H1 (cell line): ENCODE measurements around the gene SEC14L5. TPM values are rescaled to one million over a fixed set of nuclear protein-coding genes. Genes with fewer than 3 reads are reported as not detected.
A peak's percentile ranks its signal among the peaks of the same experiment; 100 is the strongest.

ENCODE experiments used
- CTCF ChIA-PET: fragments of 300-600 bp; sonication (Branson Sonifier 250); formaldehyde crosslinking; loops from one replicate; lab custom pipeline; 2021; ENCODE audit not compliant: partially characterized antibody; lab: Charles Lee
- POLR2A ChIA-PET: fragments of 300-600 bp; sonication (Branson Sonifier 250); formaldehyde crosslinking; loops from one replicate; lab custom pipeline; 2021; ENCODE audit warnings: inconsistent platforms; ENCODE audit not compliant: partially characterized antibody; lab: Charles Lee
- DNase-seq, 2 experiments: peaks; one replicate each; pipeline versions ENCODE4 v3.0.0 to v3.0.0-alpha.2; 2010 to 2022; ENCODE audit warnings: low spot score in 2 of 2, low read depth in 1 of 2, mixed read lengths in 1 of 2
- FAIRE-seq: peaks from 2 replicates; lab custom pipeline; 2011; peaks lifted over from hg19 to GRCh38; lab: Jason Lieb, UNC
- H2AFZ ChIP-seq: 2 replicates; pipeline ENCODE4 v1.8.1; 2012; ENCODE audit warnings: low read length, inconsistent platforms
- H2AK5ac ChIP-seq: 2 replicates; pipeline ENCODE4 v1.6.1; 2013; ENCODE audit warnings: low read depth, low read length
- H2BK120ac ChIP-seq: replicated peaks from 2 replicates; pipeline ENCODE3; 2013; ENCODE audit warnings: low read depth, low read length, inconsistent platforms
- H2BK12ac ChIP-seq: 2 replicates; pipeline ENCODE4 v1.6.1; 2013; ENCODE audit warnings: low read depth, low read length
- H2BK15ac ChIP-seq: 2 replicates; pipeline ENCODE4 v1.6.1; 2013; ENCODE audit warnings: low read length
- H2BK20ac ChIP-seq: 2 replicates; pipeline ENCODE4 v1.6.1; 2013; ENCODE audit warnings: low read length
- H2BK5ac ChIP-seq: 2 replicates; pipeline ENCODE4 v1.6.1; 2013; ENCODE audit warnings: low read depth, low read length
- H3K14ac ChIP-seq: 2 replicates; pipeline ENCODE4 v1.6.1; 2013; ENCODE audit warnings: inconsistent platforms; ENCODE audit not compliant: insufficient read length
- H3K18ac ChIP-seq: 2 replicates; pipeline ENCODE4 v1.6.1; 2013; ENCODE audit warnings: low read length; ENCODE audit errors: extremely low read depth
- H3K23ac ChIP-seq: 2 replicates; pipeline ENCODE4 v1.6.1; 2013; ENCODE audit warnings: inconsistent platforms; ENCODE audit not compliant: insufficient read length
- H3K23me2 ChIP-seq: 2 replicates; pipeline ENCODE4 v1.6.1; 2013; ENCODE audit warnings: low read depth, low read length
- H3K27ac ChIP-seq: 2 replicates; pipeline ENCODE4 v1.6.1; 2011; ENCODE audit warnings: low read depth, low read length, inconsistent platforms
- H3K27me3 ChIP-seq, 4 experiments: replicated peaks in 1 of 4; 1 replicate in 1 of 4; 2 replicates in 3 of 4; pipeline versions ENCODE4 v1.6.1 to v1.8.1; 2011 to 2013; ENCODE audit warnings: low read length in 3 of 4, mild to moderate bottlenecking in 3 of 4, inconsistent platforms in 2 of 4, mixed read lengths in 2 of 4, moderate library complexity in 1 of 4; ENCODE audit not compliant: control insufficient read depth in 3 of 4, insufficient read depth in 3 of 4; ENCODE audit errors: extremely low read depth in 1 of 4
- H3K36me3 ChIP-seq, 4 experiments: 2 replicates each; pipeline versions ENCODE4 v1.6.1 to v1.8.1; 2011 to 2013; ENCODE audit warnings: mild to moderate bottlenecking in 4 of 4, low read length in 3 of 4, moderate library complexity in 2 of 4, control low read depth in 1 of 4, inconsistent platforms in 1 of 4; ENCODE audit not compliant: insufficient read depth in 4 of 4, control insufficient read depth in 2 of 4
- H3K4ac ChIP-seq: replicated peaks from 2 replicates; pipeline ENCODE3; 2013; ENCODE audit warnings: low read length, low read depth, mixed read lengths, inconsistent platforms; ENCODE audit not compliant: insufficient read length
- H3K4me1 ChIP-seq, 4 experiments: replicated peaks in 1 of 4; 1 replicate in 1 of 4; 2 replicates in 3 of 4; pipeline versions ENCODE4 v1.6.1 to v1.8.1; 2011 to 2013; ENCODE audit warnings: low read length in 3 of 4, inconsistent platforms in 2 of 4, mixed read lengths in 1 of 4; ENCODE audit not compliant: insufficient read depth in 4 of 4, control insufficient read depth in 3 of 4
- H3K4me2 ChIP-seq, 2 experiments: 2 replicates each; pipeline versions ENCODE4 v1.6.1 to v1.8.1; 2011 to 2013; ENCODE audit warnings: low read depth in 2 of 2, low read length in 2 of 2, control low read depth in 1 of 2, inconsistent platforms in 1 of 2, mild to moderate bottlenecking in 1 of 2; ENCODE audit not compliant: insufficient read depth in 1 of 2
- H3K4me3 ChIP-seq, 4 experiments: fragments of 200-600, 300-600 bp in 1 of 4; sonication (generic), shearing (Covaris generic), sonication (Bioruptor Twin) in 1 of 4; 2 replicates each; pipeline versions ENCODE4 v1.5.1 to v1.8.1; 2011 to 2016; ENCODE audit warnings: low read length in 4 of 4, low read depth in 3 of 4, control low read depth in 2 of 4, inconsistent platforms in 2 of 4, mild to moderate bottlenecking in 2 of 4, mixed read lengths in 1 of 4, moderate library complexity in 1 of 4; ENCODE audit not compliant: insufficient read depth in 2 of 4; ENCODE audit errors: extremely low read depth in 1 of 4
- H3K56ac ChIP-seq: replicated peaks from 2 replicates; pipeline ENCODE3; 2013; ENCODE audit warnings: low read depth, mild to moderate bottlenecking, mixed read lengths, low read length, inconsistent platforms; ENCODE audit not compliant: insufficient read length
- H3K79me1 ChIP-seq: 2 replicates; pipeline ENCODE4 v1.6.1; 2013; ENCODE audit warnings: low read depth, low read length, control low read depth
- H3K79me2 ChIP-seq, 2 experiments: 2 replicates each; pipeline versions ENCODE4 v1.6.1 to v1.8.1; 2012 to 2013; ENCODE audit warnings: low read length in 2 of 2, mild to moderate bottlenecking in 2 of 2, inconsistent platforms in 1 of 2; ENCODE audit not compliant: insufficient read depth in 2 of 2, control insufficient read depth in 1 of 2
- H3K9ac ChIP-seq, 4 experiments: replicated peaks in 1 of 4; 1 replicate in 1 of 4; 2 replicates in 3 of 4; pipeline versions ENCODE4 v1.6.1 to v1.8.1; 2011 to 2013; ENCODE audit warnings: low read depth in 3 of 4, low read length in 3 of 4, control low read depth in 2 of 4, mild to moderate bottlenecking in 2 of 4, moderate library complexity in 2 of 4, inconsistent platforms in 1 of 4; ENCODE audit errors: extremely low read depth in 1 of 4
- H3K9me3 ChIP-seq, 2 experiments: 2 replicates each; pipeline versions ENCODE4 v1.6.1 to v1.8.1; 2012 to 2013; ENCODE audit warnings: mild to moderate bottlenecking in 2 of 2, moderate library complexity in 2 of 2, control low read depth in 1 of 2, inconsistent platforms in 1 of 2, low read depth in 1 of 2, low read length in 1 of 2, mixed read lengths in 1 of 2; ENCODE audit not compliant: insufficient read depth in 2 of 2
- H4K20me1 ChIP-seq, 2 experiments: replicated peaks in 1 of 2; 2 replicates each; pipeline versions ENCODE3 to v1.8.1; 2011 to 2013; ENCODE audit warnings: inconsistent platforms in 2 of 2, low read length in 2 of 2, mild to moderate bottlenecking in 1 of 2; ENCODE audit not compliant: insufficient read depth in 2 of 2, control insufficient read depth in 1 of 2
- H4K5ac ChIP-seq: 2 replicates; pipeline ENCODE4 v1.6.1; 2013; ENCODE audit warnings: low read length, low read depth, mixed read lengths, inconsistent platforms; ENCODE audit not compliant: insufficient read length
- H4K8ac ChIP-seq: 2 replicates; pipeline ENCODE4 v1.8.0; 2013; ENCODE audit warnings: mild to moderate bottlenecking, moderate library complexity, low read length, inconsistent platforms; ENCODE audit not compliant: insufficient read depth; ENCODE audit errors: extremely low read depth
- H4K91ac ChIP-seq: replicated peaks from 2 replicates; pipeline ENCODE3; 2013; ENCODE audit warnings: low read length, mixed read lengths, inconsistent platforms; ENCODE audit not compliant: insufficient read length
- CBX5 ChIP-seq: fragments of 300-800, 300-1000 bp; sonication (generic); IDR thresholded peaks from 2 replicates; pipeline ENCODE4 v1.7.1; 2016; ENCODE audit warnings: antibody characterized with exemption, low read length, low read depth
- CEBPB ChIP-seq: IDR thresholded peaks from 2 replicates; pipeline ENCODE4 v1.6.1; 2012; ENCODE audit warnings: low read depth, low read length
- GABPA ChIP-seq: IDR thresholded peaks from 2 replicates; pipeline ENCODE4 v1.6.1; 2011; ENCODE audit warnings: mild to moderate bottlenecking, low read length, moderate library complexity, borderline replicate concordance; ENCODE audit not compliant: insufficient read depth
- KDM4A ChIP-seq: IDR thresholded peaks from one replicate; pipeline ENCODE4 v1.7.1; 2012; ENCODE audit warnings: low read depth, mild to moderate bottlenecking, moderate library complexity, low read length, inconsistent platforms; ENCODE audit not compliant: severe bottlenecking
- MAFK ChIP-seq: IDR thresholded peaks from 2 replicates; pipeline ENCODE4 v1.6.1; 2012; ENCODE audit warnings: low read depth, mild to moderate bottlenecking, improper control_type of control experiment, low read length
- NANOG ChIP-seq: IDR thresholded peaks from 2 replicates; pipeline ENCODE4 v1.6.1; 2011; ENCODE audit warnings: low read length, low read depth, mild to moderate bottlenecking, inconsistent platforms; ENCODE audit not compliant: insufficient read depth, poor library complexity, severe bottlenecking
- NRF1 ChIP-seq: IDR thresholded peaks from 2 replicates; pipeline ENCODE4 v1.6.1; 2011; ENCODE audit warnings: mild to moderate bottlenecking, low read depth, low read length, improper control_type of control experiment
- RNF2 ChIP-seq: fragments of 200-900, 300-1000 bp; sonication (generic); IDR thresholded peaks from 2 replicates; pipeline ENCODE4 v1.7.1; 2016; ENCODE audit warnings: borderline replicate concordance, low read depth, mild to moderate bottlenecking, antibody characterized with exemption, low read length; ENCODE audit not compliant: poor library complexity, severe bottlenecking; ENCODE audit errors: missing control alignments
- SIN3A ChIP-seq, 2 experiments: IDR thresholded peaks in 1 of 2; conservative IDR thresholded peaks in 1 of 2; 2 replicates each; pipeline ENCODE4 v1.6.1; 2011 to 2012; ENCODE audit warnings: low read length in 2 of 2, improper control_type of control experiment in 1 of 2, low read depth in 1 of 2, mild to moderate bottlenecking in 1 of 2
- SP2 ChIP-seq: IDR thresholded peaks from 2 replicates; pipeline ENCODE4 v1.6.1; 2012; ENCODE audit warnings: mild to moderate bottlenecking, low read length, inconsistent platforms
- SP4 ChIP-seq: IDR thresholded peaks from 2 replicates; pipeline ENCODE4 v1.6.1; 2012; ENCODE audit warnings: low read length, inconsistent platforms
- SRF ChIP-seq: IDR thresholded peaks from 2 replicates; pipeline ENCODE4 v1.6.1; 2011; ENCODE audit warnings: mild to moderate bottlenecking, low read depth, low read length, moderate library complexity
- TBP ChIP-seq: IDR thresholded peaks from 2 replicates; pipeline ENCODE4 v1.6.1; 2011; ENCODE audit warnings: low read depth, low read length, improper control_type of control experiment
- WGBS, 2 experiments: shearing (Covaris generic) in 1 of 2; methylation state at CpG; one replicate each; pipeline versions ENCODE4 v1.1.6 to v1.1.7; 2013 to 2015; ENCODE audit warnings: low lambda C conversion rate in 2 of 2, mixed read lengths in 2 of 2, inconsistent platforms in 1 of 2, low coverage in 1 of 2, missing lambda C conversion rate in 1 of 2; ENCODE audit not compliant: insufficient replicate concordance in 2 of 2, insufficient coverage in 1 of 2, insufficient read length in 1 of 2; ENCODE audit errors: extremely low coverage in 1 of 2, missing lambda C conversion rate in 1 of 2; 5-methylcytosine and 5-hydroxymethylcytosine counted together
- polyA plus RNA-seq, 7 experiments: library from polyadenylated mRNA; depleted of rRNA in 3 of 7; stranded (reverse) in 5 of 7; unstranded in 2 of 7; fragments of >200 nt in 5 of 7; fragments of 200-250 nt in 2 of 7; gene quantifications; 1 replicate in 5 of 7; 2 replicates in 1 of 7; 4 replicates in 1 of 7; pipeline versions ENCODE4 v1.2.1 to v1.2.3, GENCODE V29; 2011 to 2013; ENCODE audit warnings: missing spikeins in 2 of 7, mixed read lengths in 2 of 7
- total RNA-seq: library from RNA; stranded (reverse); fragmentation: NEBNext Ultra II Directional; extraction: Animal tissue kit (Norgen Biotek cat#: 25700); gene quantifications from 2 replicates; pipeline ENCODE4 v1.2.1, GENCODE V29; 2021
- TF ChIP-seq, protein P1 (sequence below): IDR thresholded peaks from 2 replicates; pipeline ENCODE4 v1.6.1; 2012; ENCODE audit warnings: inconsistent platforms

The SEC14L5 gene
- total and polyA plus RNA-seq, 2 of the 8 experiments (the other 6 are each of a cell fraction or from before 2014, with no cell fraction given), result 1.9 to 3.0 TPM

DNA sequence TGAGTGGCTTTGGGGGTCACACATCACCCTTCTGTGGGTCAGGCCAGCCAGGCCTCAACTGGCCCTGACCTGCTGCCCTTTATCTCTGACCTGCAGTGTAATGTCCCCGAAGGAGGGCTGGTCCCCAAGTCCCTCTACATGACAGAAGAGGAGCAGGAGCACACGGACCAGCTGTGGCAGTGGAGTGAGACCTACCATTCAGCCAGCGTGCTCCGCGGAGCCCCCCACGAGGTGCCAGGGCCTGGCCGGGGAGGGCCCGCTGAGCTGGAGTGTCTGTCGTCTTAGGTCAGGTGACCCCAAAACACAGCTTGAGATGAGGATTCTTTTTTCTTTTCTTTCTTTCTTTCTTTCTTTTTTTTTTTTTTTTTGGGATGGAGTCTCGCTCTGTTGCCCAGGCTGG, 49.1 kb downstream of the SEC14L5 start:
- Histone ChIP-seq H3K27ac (no peak overlapping the region), H3K18ac (no peak overlapping the region), H3K9me3 (no peaks in the 10 kb centered on the region), H3K36me3 (no peaks in the 10 kb centered on the region), H2BK12ac (no peak overlapping the region), H3K4me3 (no peak overlapping the region), H3K4me2 (no peak overlapping the region), H4K91ac (peak overlapping the region; percentile 40), H3K4me1 (peaks cover 0 to 3% (median 0%) of the 10 kb centered on the region in 4 experiments; a peak in 2 of 7 replicates), H2AK5ac (no peak overlapping the region), H3K79me2 (no peaks in the 10 kb centered on the region), H3K23ac (no peak overlapping the region), H2BK15ac (no peak overlapping the region), H3K4ac (no peak overlapping the region), H3K79me1 (no peaks in the 10 kb centered on the region; the same call in 1 of the 2 replicates), H3K23me2 (no peaks in the 10 kb centered on the region), H3K14ac (no peak overlapping the region), H2AFZ (no peak overlapping the region), H2BK120ac (no peak overlapping the region), H3K27me3 (no peaks in the 10 kb centered on the region), H3K56ac (no peak overlapping the region), H4K5ac (no peak overlapping the region), H4K8ac (no peak overlapping the region), H2BK20ac (peak overlapping the region; percentile 34; the same call in 1 of the 2 replicates), H2BK5ac (no peak overlapping the region), H4K20me1 (no peaks in the 10 kb centered on the region), H3K9ac (no peak overlapping the region)
- 93% methylated on average over 9 of the region's 10 CpGs; no CpG with 5 or more reads in 1 of the 2 experiments for WGBS, 2 experiments
- DNase-seq (no peak), FAIRE-seq (no peak)
- ChIA-PET CTCF (interaction anchor here (1.0 to 1.3 kb wide), 3 partner anchors 18 to 34 kb away, joined by 3 read pairs; no protein-coding TSS in a partner anchor), POLR2A (no interaction called here)
- TF ChIP-seq, protein P1, sequence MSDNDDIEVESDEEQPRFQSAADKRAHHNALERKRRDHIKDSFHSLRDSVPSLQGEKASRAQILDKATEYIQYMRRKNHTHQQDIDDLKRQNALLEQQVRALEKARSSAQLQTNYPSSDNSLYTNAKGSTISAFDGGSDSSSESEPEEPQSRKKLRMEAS, result no peak
- no peak for TF ChIP-seq SP4
- no peak for TF ChIP-seq SP2
- TF ChIP-seq SIN3A (conservative IDR thresholded peaks at IDR 0.05 in 1 of 2, IDR thresholded peaks at IDR 0.05 in 1 of 2; ENCODE audit: low read depth in 1 of 2, low read length in 2 of 2), result no peak
- TF ChIP-seq KDM4A, result no peak
- TF ChIP-seq MAFK, result no peak
- no peak for TF ChIP-seq RNF2
- TF ChIP-seq GABPA, result no peak
- no peak for TF ChIP-seq NANOG
- TF ChIP-seq TBP, result no peak
- no peak for TF ChIP-seq NRF1
- TF ChIP-seq CBX5, result no peak
- TF ChIP-seq CEBPB, result no peak
- TF ChIP-seq SRF, result no peak
